Measurements from ENCODE around the gene MOCS3. TPM values are rescaled to one million over a fixed set of nuclear protein-coding genes. Genes with fewer than 3 reads are reported as not detected.

Gene MOCS3
- total RNA-seq, 4 donors from 2014 or later = 6.7 to 7.8 (median 7.6) TPM

- intact Hi-C loops (cut with DNase I) = no loop called here
- H3K36me3 ChIP-seq = no peaks in the 10 kb centered on the region
- 68 to 72% methylated on average over 2 of the region's 2 CpGs for WGBS, 2 donors
- DNase-seq = no peak
- no peaks in the 10 kb centered on the region for H3K9me3 ChIP-seq
- H3K27ac ChIP-seq = no peak overlapping the region
- TF ChIP-seq, protein P1, sequence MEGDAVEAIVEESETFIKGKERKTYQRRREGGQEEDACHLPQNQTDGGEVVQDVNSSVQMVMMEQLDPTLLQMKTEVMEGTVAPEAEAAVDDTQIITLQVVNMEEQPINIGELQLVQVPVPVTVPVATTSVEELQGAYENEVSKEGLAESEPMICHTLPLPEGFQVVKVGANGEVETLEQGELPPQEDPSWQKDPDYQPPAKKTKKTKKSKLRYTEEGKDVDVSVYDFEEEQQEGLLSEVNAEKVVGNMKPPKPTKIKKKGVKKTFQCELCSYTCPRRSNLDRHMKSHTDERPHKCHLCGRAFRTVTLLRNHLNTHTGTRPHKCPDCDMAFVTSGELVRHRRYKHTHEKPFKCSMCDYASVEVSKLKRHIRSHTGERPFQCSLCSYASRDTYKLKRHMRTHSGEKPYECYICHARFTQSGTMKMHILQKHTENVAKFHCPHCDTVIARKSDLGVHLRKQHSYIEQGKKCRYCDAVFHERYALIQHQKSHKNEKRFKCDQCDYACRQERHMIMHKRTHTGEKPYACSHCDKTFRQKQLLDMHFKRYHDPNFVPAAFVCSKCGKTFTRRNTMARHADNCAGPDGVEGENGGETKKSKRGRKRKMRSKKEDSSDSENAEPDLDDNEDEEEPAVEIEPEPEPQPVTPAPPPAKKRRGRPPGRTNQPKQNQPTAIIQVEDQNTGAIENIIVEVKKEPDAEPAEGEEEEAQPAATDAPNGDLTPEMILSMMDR (IDR thresholded peaks at IDR 0.05) = no peak
- TF ChIP-seq POLR2A (IDR thresholded peaks at IDR 0.05) = no peak
- H3K27me3 ChIP-seq = no peaks in the 10 kb centered on the region
- H3K4me3 ChIP-seq (replicated peaks in 1 of 3) = no peak overlapping the region
- peaks cover 24 to 63% of the 10 kb centered on the region in 2 donors for H3K4me1 ChIP-seq
These were observed 44.8 kb upstream of the MOCS3 start for GRCh38 chr20:50913690-50914375.

DNA sequence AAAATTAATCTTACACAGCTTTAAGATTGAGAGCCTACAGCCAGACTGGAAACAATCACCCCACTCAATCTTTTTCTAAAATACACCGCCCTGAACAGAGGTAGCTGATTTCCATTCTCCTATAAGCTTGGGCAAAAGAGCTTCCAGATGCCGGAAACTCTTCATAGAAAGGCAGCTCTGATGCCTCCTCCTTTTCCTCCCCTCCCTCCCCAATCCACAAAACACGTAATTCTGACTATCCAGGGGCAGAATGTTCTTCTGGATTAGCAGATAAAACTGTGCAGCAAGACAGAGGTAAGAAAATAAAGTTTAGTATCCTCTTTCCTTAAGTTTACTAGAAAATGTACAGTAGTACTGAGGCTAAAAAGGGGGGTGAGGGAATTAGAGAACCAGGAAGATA, 43.2 kb upstream of the MOCS3 start:
- 64 to 76% methylated on average over 3 of the region's 3 CpGs for WGBS, 2 donors
- Histone ChIP-seq H3K36me3 (no peaks in the 10 kb centered on the region), H3K27me3 (no peaks in the 10 kb centered on the region), H3K4me1 (peaks cover 30 to 72% of the 10 kb centered on the region in 2 donors), H3K9me3 (no peaks in the 10 kb centered on the region), H3K4me3 (replicated peaks in 1 of 3) (no peak overlapping the region), H3K27ac (no peak overlapping the region)
- no peak for DNase-seq
- intact Hi-C loops (cut with DNase I) = no loop called here
- no peak for TF ChIP-seq POLR2A (IDR thresholded peaks at IDR 0.05)
- TF ChIP-seq, protein P1 (IDR thresholded peaks at IDR 0.05) = no peak

DNA sequence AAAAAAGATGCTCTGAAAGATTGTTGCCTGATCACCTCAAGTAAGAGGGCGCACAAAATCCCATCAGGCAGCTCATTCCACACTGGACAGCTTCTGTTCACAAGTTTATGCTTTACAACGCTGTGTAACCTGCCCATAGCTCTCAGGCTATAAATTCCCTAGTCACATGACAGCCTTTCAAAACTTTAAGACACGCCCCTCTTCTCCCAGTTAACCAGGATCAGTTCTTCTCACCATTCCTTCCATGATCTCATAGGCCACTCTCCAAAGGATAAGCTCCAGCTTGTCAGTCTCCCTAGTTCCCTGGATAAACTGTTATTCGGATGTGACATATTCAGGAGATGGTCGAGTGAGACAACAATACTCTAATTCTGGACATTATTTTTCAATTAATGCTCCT, 42.4 kb upstream of the MOCS3 start:
- H3K4me1 ChIP-seq = peaks cover 27 to 69% of the 10 kb centered on the region in 2 donors
- H3K9me3 ChIP-seq = no peaks in the 10 kb centered on the region
- H3K4me3 ChIP-seq (replicated peaks in 1 of 3) = no peak overlapping the region
- WGBS, 2 donors = 66 to 67% methylated on average over 5 of the region's 5 CpGs
- no peaks in the 10 kb centered on the region for H3K27me3 ChIP-seq
- H3K36me3 ChIP-seq = no peaks in the 10 kb centered on the region
- H3K27ac ChIP-seq = peak overlapping the region in 2 of 3 donors; percentile 5 to 14
- DNase-seq = no peak
- intact Hi-C loops (cut with DNase I) = no loop called here
- TF ChIP-seq, protein P1 (IDR thresholded peaks at IDR 0.05) = no peak
- TF ChIP-seq POLR2A (IDR thresholded peaks at IDR 0.05) = no peak

GRCh38 chr20:50916934-50917333, 41.7 kb upstream of the MOCS3 start:
- Histone ChIP-seq H3K27ac (peak overlapping the region; percentile 33 to 48 (median 38)), H3K4me1 (peaks cover 32 to 71% of the 10 kb centered on the region in 2 donors), H3K36me3 (no peaks in the 10 kb centered on the region), H3K27me3 (no peaks in the 10 kb centered on the region), H3K4me3 (replicated peaks in 1 of 3) (no peak overlapping the region), H3K9me3 (no peaks in the 10 kb centered on the region)
- 31 to 46% methylated on average over 3 of the region's 3 CpGs for WGBS, 2 donors
- intact Hi-C loops (cut with DNase I) = no loop called here
- TF ChIP-seq, protein P1 (IDR thresholded peaks at IDR 0.05) = no peak
- TF ChIP-seq POLR2A (IDR thresholded peaks at IDR 0.05) = no peak
- peak; percentile 51 to 58 for DNase-seq

DNA sequence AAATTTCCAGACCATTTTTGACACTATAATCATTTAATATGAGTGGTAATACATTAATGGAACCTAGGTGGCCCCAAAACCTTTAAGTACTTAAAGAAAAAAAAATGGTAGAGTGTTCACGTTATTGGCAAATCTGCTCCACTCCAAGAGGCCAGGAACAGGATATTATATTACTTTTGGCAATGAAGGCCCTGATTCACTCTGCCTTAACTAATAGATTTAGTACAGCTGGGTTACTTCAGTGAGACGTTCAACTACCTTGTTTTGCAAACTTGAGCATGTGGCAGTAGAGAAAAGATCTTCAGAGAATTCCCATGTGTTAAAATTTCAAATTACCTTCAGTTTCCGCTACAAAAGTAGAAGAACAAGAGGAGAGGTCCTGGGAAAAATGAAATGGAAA, 40.2 kb upstream of the MOCS3 start:
- Histone ChIP-seq H3K4me1 (peaks cover 41 to 77% of the 10 kb centered on the region in 2 donors), H3K4me3 (replicated peaks in 1 of 3) (no peak overlapping the region), H3K9me3 (no peaks in the 10 kb centered on the region), H3K27me3 (no peaks in the 10 kb centered on the region), H3K27ac (no peak overlapping the region), H3K36me3 (no peaks in the 10 kb centered on the region)
- 61 to 75% methylated on average over 3 of the region's 3 CpGs for WGBS, 2 donors
- intact Hi-C loops (cut with DNase I) = no loop called here
- no peak for TF ChIP-seq POLR2A (IDR thresholded peaks at IDR 0.05)
- TF ChIP-seq, protein P1 (IDR thresholded peaks at IDR 0.05) = no peak
- no peak for DNase-seq
